8988T (cell line): ENCODE data around the gene ARHGAP45.
"Not testable (repeated sequence)": the region's sequence is repeated elsewhere in the genome, so short reads cannot be mapped to it uniquely, and the experiment has no call there.

Experiments
- DNase-seq: peaks from one replicate; pipeline ENCODE4 v3.0.0; 2011

ARHGAP45 gene

GRCh38 chr19:1066748-1067340 is at the start of gene ARHGAP45:
TSS of gene ARHGAP45 (plus strand) at chr19:1067167. CDS start at chr19:1067406, 239 bp downstream.
- no peak for DNase-seq

GRCh38 chr19:1017906-1018305 is 49.1 kb upstream of the ARHGAP45 start:
- no peak for DNase-seq

- DNase-seq: peak; percentile 35
These were observed 48.6 kb upstream of the ARHGAP45 start for GRCh38 chr19:1018393-1018792.

GRCh38 chr19:1018932-1019615 is 47.9 kb upstream of the ARHGAP45 start:
- DNase-seq: peak; percentile 50

- no peak for DNase-seq
These were observed 47.4 kb upstream of the ARHGAP45 start for GRCh38 chr19:1019616-1019961.

- peak; percentile 47 for DNase-seq
These were observed 46.7 kb upstream of the ARHGAP45 start for GRCh38 chr19:1019980-1020867.

GRCh38 chr19:1020868-1021425 is 46.0 kb upstream of the ARHGAP45 start, which contains the start of gene TMEM259:
TSS of gene TMEM259 (minus strand) at chr19:1021123. CDS start at chr19:1020996, 127 bp downstream.
- DNase-seq: peak; percentile 99

- not testable (repeated sequence) for DNase-seq
These were observed 43.1 kb upstream of the ARHGAP45 start for GRCh38 chr19:1023883-1024188.

- DNase-seq: not testable (repeated sequence)
These were observed 41.9 kb upstream of the ARHGAP45 start for GRCh38 chr19:1025080-1025479.

- peak; percentile 91 for DNase-seq
These were observed 40.8 kb upstream of the ARHGAP45 start, which contains the start of gene CNN2 for GRCh38 chr19:1025960-1026782. TSS of gene CNN2 (plus strand) at chr19:1026608. CDS start at chr19:1026662, 54 bp downstream.

GRCh38 chr19:1026783-1027649 is 40.0 kb upstream of the ARHGAP45 start:
- DNase-seq: peak; percentile 37

GRCh38 chr19:1027650-1028061 is 39.3 kb upstream of the ARHGAP45 start:
- peak; percentile 68 for DNase-seq

GRCh38 chr19:1028062-1028926 is 38.7 kb upstream of the ARHGAP45 start:
- DNase-seq: peak; percentile 84

GRCh38 chr19:1032264-1032867 is 34.6 kb upstream of the ARHGAP45 start:
- DNase-seq: no peak

GRCh38 chr19:1035998-1036621 is 30.9 kb upstream of the ARHGAP45 start:
- no peak for DNase-seq

GRCh38 chr19:1037621-1038064 is 29.3 kb upstream of the ARHGAP45 start:
- DNase-seq: no peak

GRCh38 chr19:1038978-1039645 is 27.9 kb upstream of the ARHGAP45 start:
- DNase-seq: no peak

- peak; percentile 88 for DNase-seq
These were observed 27.1 kb upstream of the ARHGAP45 start, which contains the start of gene ABCA7 for GRCh38 chr19:1039646-1040475. TSS of gene ABCA7 (plus strand) at chr19:1040107. CDS start at chr19:1041362, 1,255 bp downstream.
